B cell (primary cell): ENCODE measurements around the gene ZFYVE9.

Experiments used
- CTCF ChIP-seq: fragments of 200-600 bp; IDR thresholded peaks from one replicate; pipeline ENCODE4 v1.8.0; 2022; ENCODE audit warnings: antibody characterized with exemption, mild to moderate bottlenecking
- EZH2 ChIP-seq: IDR thresholded peaks from 2 replicates; pipeline ENCODE4 v1.6.1; 2012; ENCODE audit warnings: borderline replicate concordance, low read depth, mild to moderate bottlenecking, moderate library complexity, low read length; ENCODE audit not compliant: insufficient read depth, poor library complexity, severe bottlenecking

GRCh38 chr1:52341655-52342260, 199.9 kb downstream of the ZFYVE9 start:
- no peak for TF ChIP-seq CTCF
- TF ChIP-seq EZH2: no peak
